H1 (cell line): ENCODE data around the gene SDF2L1. TPM values are rescaled to one million over a fixed set of nuclear protein-coding genes. Genes with fewer than 3 reads are reported as not detected.

Experiments
- CBX8 ChIP-seq: fragments of 300-800, 300-1000 bp; sonication (generic); IDR thresholded peaks from 2 replicates; pipeline ENCODE4 v1.7.1; 2016; ENCODE audit warnings: low read depth, low read length, borderline replicate concordance
- EGR1 ChIP-seq: IDR thresholded peaks from 2 replicates; pipeline ENCODE4 v1.6.1; 2011; ENCODE audit warnings: low read depth, low read length, borderline replicate concordance
- PHF8 ChIP-seq: fragments of 200-600 bp; sonication (generic); conservative IDR thresholded peaks from 2 replicates; pipeline ENCODE4 v1.7.1; 2012; ENCODE audit warnings: low read depth, mild to moderate bottlenecking, inconsistent platforms, low read length, moderate library complexity
- POLR2A ChIP-seq, 2 experiments: IDR thresholded peaks; 1 replicate in 1 of 2; 2 replicates in 1 of 2; pipeline ENCODE4 v1.6.1; 2011; ENCODE audit warnings: low read depth in 2 of 2, low read length in 2 of 2, mild to moderate bottlenecking in 2 of 2; ENCODE audit errors: control extremely low read depth in 1 of 2
- POLR2AphosphoS5 ChIP-seq: IDR thresholded peaks from 2 replicates; pipeline ENCODE4 v1.6.1; 2011; ENCODE audit warnings: low read depth, low read length
- TAF1 ChIP-seq: IDR thresholded peaks from 2 replicates; pipeline ENCODE4 v1.6.1; 2011; ENCODE audit warnings: mild to moderate bottlenecking, low read depth, low read length
- TCF12 ChIP-seq: IDR thresholded peaks from 2 replicates; pipeline ENCODE4 v1.6.1; 2011; ENCODE audit warnings: low read depth, mild to moderate bottlenecking, low read length
- polyA plus RNA-seq, 7 experiments: library from polyadenylated mRNA; depleted of rRNA in 3 of 7; stranded (reverse) in 5 of 7; unstranded in 2 of 7; fragments of >200 nt in 5 of 7; fragments of 200-250 nt in 2 of 7; gene quantifications; 1 replicate in 5 of 7; 2 replicates in 1 of 7; 4 replicates in 1 of 7; pipeline versions ENCODE4 v1.2.1 to v1.2.3, GENCODE V29; 2011 to 2013; ENCODE audit warnings: missing spikeins in 2 of 7, mixed read lengths in 2 of 7
- total RNA-seq: library from RNA; stranded (reverse); fragmentation: NEBNext Ultra II Directional; extraction: Animal tissue kit (Norgen Biotek cat#: 25700); gene quantifications from 2 replicates; pipeline ENCODE4 v1.2.1, GENCODE V29; 2021
- TF ChIP-seq, protein P1 (sequence below): fragments of 300-600 bp; sonication (generic); IDR thresholded peaks from 2 replicates; pipeline ENCODE4 v1.7.1; 2012; ENCODE audit warnings: low read length, moderate library complexity, mild to moderate bottlenecking, inconsistent platforms; ENCODE audit not compliant: insufficient replicate concordance

SDF2L1 gene
- total and polyA plus RNA-seq, 2 of the 8 experiments (the other 6 are each of a cell fraction or from before 2014, with no cell fraction given), result 51.1 to 59.6 TPM

DNA sequence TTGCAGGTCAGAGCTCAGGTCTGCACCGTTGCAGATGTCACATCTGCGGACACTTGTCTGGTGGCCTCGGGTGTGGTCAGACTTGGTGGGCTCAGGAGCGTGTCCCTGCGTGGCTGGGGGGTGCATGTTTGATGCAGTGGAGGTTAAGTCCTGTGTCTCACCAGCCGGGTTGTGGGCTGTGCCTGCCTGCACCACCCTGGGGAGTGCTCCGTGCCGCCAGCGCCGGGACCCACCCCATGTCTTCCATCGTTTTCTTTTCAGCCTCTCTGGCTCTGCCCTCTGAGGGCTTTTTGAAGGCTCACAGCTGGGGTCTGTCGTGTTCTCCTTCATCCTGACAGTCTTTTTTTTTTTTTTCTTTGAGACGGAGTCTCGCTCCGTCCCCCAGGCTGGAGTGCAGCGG is 49.7 kb downstream of the SDF2L1 start (continued):
- TF ChIP-seq, protein P1, sequence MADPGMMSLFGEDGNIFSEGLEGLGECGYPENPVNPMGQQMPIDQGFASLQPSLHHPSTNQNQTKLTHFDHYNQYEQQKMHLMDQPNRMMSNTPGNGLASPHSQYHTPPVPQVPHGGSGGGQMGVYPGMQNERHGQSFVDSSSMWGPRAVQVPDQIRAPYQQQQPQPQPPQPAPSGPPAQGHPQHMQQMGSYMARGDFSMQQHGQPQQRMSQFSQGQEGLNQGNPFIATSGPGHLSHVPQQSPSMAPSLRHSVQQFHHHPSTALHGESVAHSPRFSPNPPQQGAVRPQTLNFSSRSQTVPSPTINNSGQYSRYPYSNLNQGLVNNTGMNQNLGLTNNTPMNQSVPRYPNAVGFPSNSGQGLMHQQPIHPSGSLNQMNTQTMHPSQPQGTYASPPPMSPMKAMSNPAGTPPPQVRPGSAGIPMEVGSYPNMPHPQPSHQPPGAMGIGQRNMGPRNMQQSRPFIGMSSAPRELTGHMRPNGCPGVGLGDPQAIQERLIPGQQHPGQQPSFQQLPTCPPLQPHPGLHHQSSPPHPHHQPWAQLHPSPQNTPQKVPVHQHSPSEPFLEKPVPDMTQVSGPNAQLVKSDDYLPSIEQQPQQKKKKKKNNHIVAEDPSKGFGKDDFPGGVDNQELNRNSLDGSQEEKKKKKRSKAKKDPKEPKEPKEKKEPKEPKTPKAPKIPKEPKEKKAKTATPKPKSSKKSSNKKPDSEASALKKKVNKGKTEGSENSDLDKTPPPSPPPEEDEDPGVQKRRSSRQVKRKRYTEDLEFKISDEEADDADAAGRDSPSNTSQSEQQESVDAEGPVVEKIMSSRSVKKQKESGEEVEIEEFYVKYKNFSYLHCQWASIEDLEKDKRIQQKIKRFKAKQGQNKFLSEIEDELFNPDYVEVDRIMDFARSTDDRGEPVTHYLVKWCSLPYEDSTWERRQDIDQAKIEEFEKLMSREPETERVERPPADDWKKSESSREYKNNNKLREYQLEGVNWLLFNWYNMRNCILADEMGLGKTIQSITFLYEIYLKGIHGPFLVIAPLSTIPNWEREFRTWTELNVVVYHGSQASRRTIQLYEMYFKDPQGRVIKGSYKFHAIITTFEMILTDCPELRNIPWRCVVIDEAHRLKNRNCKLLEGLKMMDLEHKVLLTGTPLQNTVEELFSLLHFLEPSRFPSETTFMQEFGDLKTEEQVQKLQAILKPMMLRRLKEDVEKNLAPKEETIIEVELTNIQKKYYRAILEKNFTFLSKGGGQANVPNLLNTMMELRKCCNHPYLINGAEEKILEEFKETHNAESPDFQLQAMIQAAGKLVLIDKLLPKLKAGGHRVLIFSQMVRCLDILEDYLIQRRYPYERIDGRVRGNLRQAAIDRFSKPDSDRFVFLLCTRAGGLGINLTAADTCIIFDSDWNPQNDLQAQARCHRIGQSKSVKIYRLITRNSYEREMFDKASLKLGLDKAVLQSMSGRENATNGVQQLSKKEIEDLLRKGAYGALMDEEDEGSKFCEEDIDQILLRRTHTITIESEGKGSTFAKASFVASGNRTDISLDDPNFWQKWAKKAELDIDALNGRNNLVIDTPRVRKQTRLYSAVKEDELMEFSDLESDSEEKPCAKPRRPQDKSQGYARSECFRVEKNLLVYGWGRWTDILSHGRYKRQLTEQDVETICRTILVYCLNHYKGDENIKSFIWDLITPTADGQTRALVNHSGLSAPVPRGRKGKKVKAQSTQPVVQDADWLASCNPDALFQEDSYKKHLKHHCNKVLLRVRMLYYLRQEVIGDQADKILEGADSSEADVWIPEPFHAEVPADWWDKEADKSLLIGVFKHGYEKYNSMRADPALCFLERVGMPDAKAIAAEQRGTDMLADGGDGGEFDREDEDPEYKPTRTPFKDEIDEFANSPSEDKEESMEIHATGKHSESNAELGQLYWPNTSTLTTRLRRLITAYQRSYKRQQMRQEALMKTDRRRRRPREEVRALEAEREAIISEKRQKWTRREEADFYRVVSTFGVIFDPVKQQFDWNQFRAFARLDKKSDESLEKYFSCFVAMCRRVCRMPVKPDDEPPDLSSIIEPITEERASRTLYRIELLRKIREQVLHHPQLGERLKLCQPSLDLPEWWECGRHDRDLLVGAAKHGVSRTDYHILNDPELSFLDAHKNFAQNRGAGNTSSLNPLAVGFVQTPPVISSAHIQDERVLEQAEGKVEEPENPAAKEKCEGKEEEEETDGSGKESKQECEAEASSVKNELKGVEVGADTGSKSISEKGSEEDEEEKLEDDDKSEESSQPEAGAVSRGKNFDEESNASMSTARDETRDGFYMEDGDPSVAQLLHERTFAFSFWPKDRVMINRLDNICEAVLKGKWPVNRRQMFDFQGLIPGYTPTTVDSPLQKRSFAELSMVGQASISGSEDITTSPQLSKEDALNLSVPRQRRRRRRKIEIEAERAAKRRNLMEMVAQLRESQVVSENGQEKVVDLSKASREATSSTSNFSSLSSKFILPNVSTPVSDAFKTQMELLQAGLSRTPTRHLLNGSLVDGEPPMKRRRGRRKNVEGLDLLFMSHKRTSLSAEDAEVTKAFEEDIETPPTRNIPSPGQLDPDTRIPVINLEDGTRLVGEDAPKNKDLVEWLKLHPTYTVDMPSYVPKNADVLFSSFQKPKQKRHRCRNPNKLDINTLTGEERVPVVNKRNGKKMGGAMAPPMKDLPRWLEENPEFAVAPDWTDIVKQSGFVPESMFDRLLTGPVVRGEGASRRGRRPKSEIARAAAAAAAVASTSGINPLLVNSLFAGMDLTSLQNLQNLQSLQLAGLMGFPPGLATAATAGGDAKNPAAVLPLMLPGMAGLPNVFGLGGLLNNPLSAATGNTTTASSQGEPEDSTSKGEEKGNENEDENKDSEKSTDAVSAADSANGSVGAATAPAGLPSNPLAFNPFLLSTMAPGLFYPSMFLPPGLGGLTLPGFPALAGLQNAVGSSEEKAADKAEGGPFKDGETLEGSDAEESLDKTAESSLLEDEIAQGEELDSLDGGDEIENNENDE, result no peak
- TF ChIP-seq POLR2A (IDR thresholded peaks at IDR 0.05; ENCODE audit: control extremely low read depth in 1 of 2, low read depth in 2 of 2, low read length in 2 of 2) (no peak), CBX8 (no peak), POLR2AphosphoS5 (no peak), PHF8 (no peak), EGR1 (no peak), TAF1 (no peak), TCF12 (no peak)
- TF ChIP-seq, all 59 proteins: peak for 0
